ENCODE results near the gene EFNB1. TPM values are rescaled to one million over a fixed set of nuclear protein-coding genes. Genes with fewer than 3 reads are reported as not detected.

EFNB1 gene
- polyA plus RNA-seq, 1 donor from 2014 or later: 25.5 TPM

DNA sequence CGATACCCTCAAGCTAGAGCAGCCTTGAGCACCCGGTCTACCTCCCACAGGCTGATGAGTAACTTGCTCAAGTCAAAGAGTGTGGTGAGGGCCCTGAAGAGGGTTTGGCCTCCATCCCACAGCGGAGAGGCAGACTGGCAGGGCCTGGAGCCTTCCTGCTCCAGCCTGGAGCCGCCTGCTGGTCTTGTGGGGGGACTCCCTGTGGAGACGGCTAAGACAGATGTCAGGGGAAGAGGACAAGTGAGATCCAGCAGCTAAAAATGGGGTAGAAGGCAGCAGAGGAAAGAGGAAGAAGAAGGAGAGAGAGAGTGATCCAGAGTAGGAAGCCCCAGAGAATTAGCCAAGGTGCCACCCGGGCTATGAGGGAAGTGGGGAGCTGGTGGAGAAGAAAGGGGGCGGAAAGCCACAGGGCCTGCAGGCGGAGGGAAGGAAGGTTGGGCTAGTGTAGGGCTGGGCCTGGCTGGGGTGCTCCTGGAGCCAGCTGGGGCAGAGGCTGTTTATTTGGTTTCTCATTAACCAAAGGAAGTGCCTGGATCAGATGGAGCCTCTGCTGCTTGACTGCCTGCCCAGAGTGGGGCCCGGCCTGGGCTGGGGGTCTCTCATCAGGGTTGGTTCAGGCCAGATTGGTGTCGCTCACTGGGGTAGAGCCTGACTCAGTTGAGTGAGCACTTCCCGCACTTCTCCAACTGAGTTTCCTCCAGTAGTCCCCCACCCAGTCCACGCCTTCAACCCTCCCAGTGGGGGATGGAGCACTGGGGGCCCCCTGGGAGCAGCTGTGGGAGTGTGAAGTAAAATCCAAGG lies 14.2 kb downstream of the EFNB1 start:
- no peaks in the 10 kb centered on the region for H3F3A ChIP-seq (ENCODE audit: insufficient read depth, low read length, poor library complexity, severe bottlenecking)
- no peaks in the 10 kb centered on the region for H3K9me2 ChIP-seq (ENCODE audit: insufficient read depth, low read length)
- H3K9me3 ChIP-seq (ENCODE audit: low read length): no peaks in the 10 kb centered on the region
- no peak overlapping the region for H3K4me2 ChIP-seq (ENCODE audit: low read length)
- no peak overlapping the region for H2AFZ ChIP-seq (ENCODE audit: low read depth, low read length)
- no peaks in the 10 kb centered on the region for H4K20me1 ChIP-seq (ENCODE audit: insufficient read depth)
- no peak overlapping the region for H3K9ac ChIP-seq (ENCODE audit: low read length)
- no peak overlapping the region for H3K4me3 ChIP-seq (ENCODE audit: low read length)
- peaks cover 10% of the 10 kb centered on the region for H3K79me2 ChIP-seq (replicated peaks; ENCODE audit: insufficient read depth, low read length)
- no peaks in the 10 kb centered on the region for H3K27me3 ChIP-seq (ENCODE audit: insufficient read depth, low read depth, low read length)
- TF ChIP-seq CTCF (IDR thresholded peaks at IDR 0.05; ENCODE audit: poor library complexity, severe bottlenecking) (no peak), SMC3 (conservative IDR thresholded peaks at IDR 0.05; ENCODE audit: poor library complexity) (no peak), EZH2 (IDR thresholded peaks at IDR 0.05; ENCODE audit: borderline replicate concordance, insufficient read depth, low read length, poor library complexity, severe bottlenecking) (no peak), RAD21 (conservative IDR thresholded peaks at IDR 0.05) (no peak), TAF1 (IDR thresholded peaks at IDR 0.05; ENCODE audit: low read depth) (no peak), EP300 (conservative IDR thresholded peaks at IDR 0.05; ENCODE audit: poor library complexity, severe bottlenecking) (no peak)
- TF ChIP-seq, protein P1, sequence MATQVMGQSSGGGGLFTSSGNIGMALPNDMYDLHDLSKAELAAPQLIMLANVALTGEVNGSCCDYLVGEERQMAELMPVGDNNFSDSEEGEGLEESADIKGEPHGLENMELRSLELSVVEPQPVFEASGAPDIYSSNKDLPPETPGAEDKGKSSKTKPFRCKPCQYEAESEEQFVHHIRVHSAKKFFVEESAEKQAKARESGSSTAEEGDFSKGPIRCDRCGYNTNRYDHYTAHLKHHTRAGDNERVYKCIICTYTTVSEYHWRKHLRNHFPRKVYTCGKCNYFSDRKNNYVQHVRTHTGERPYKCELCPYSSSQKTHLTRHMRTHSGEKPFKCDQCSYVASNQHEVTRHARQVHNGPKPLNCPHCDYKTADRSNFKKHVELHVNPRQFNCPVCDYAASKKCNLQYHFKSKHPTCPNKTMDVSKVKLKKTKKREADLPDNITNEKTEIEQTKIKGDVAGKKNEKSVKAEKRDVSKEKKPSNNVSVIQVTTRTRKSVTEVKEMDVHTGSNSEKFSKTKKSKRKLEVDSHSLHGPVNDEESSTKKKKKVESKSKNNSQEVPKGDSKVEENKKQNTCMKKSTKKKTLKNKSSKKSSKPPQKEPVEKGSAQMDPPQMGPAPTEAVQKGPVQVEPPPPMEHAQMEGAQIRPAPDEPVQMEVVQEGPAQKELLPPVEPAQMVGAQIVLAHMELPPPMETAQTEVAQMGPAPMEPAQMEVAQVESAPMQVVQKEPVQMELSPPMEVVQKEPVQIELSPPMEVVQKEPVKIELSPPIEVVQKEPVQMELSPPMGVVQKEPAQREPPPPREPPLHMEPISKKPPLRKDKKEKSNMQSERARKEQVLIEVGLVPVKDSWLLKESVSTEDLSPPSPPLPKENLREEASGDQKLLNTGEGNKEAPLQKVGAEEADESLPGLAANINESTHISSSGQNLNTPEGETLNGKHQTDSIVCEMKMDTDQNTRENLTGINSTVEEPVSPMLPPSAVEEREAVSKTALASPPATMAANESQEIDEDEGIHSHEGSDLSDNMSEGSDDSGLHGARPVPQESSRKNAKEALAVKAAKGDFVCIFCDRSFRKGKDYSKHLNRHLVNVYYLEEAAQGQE (IDR thresholded peaks at IDR 0.05; ENCODE audit: borderline replicate concordance): no peak
- no peak overlapping the region for H3K27ac ChIP-seq (ENCODE audit: low read length)
- no peaks in the 10 kb centered on the region for H3K36me3 ChIP-seq (ENCODE audit: insufficient read depth, low read length)

DNA sequence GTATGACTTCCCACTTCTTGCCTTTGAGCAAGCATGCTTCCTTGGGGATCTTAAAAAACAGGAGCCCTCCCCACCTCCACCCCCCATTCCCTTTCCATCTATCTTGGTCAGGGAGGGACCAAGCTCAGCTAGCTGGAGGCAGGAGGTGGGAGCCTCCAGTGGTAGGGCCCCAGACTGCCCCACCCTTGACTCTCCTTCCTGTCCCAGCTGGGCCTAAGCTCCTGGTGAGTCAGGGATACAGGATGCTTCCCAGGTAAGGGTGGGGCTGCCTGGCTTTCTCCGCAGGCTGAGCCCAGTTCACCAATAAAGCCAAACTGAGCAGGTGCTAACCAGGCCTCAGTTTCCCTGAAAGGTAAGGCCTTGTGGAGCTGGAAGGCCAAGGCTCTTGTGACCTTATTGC lies 15.2 kb downstream of the EFNB1 start:
- Histone ChIP-seq H3K36me3 (ENCODE audit: insufficient read depth, low read length) (no peaks in the 10 kb centered on the region), H3K27me3 (ENCODE audit: insufficient read depth, low read depth, low read length) (no peaks in the 10 kb centered on the region), H2AFZ (ENCODE audit: low read depth, low read length) (no peak overlapping the region), H4K20me1 (ENCODE audit: insufficient read depth) (no peaks in the 10 kb centered on the region), H3K9me2 (ENCODE audit: insufficient read depth, low read length) (no peaks in the 10 kb centered on the region), H3K79me2 (replicated peaks; ENCODE audit: insufficient read depth, low read length) (peaks cover 2% of the 10 kb centered on the region), H3K27ac (ENCODE audit: low read length) (no peak overlapping the region), H3K4me3 (ENCODE audit: low read length) (no peak overlapping the region), H3K9ac (ENCODE audit: low read length) (no peak overlapping the region), H3F3A (ENCODE audit: insufficient read depth, low read length, poor library complexity, severe bottlenecking) (no peaks in the 10 kb centered on the region), H3K4me2 (ENCODE audit: low read length) (no peak overlapping the region), H3K9me3 (ENCODE audit: low read length) (no peaks in the 10 kb centered on the region)
- TF ChIP-seq TAF1 (IDR thresholded peaks at IDR 0.05; ENCODE audit: low read depth) (no peak), EZH2 (IDR thresholded peaks at IDR 0.05; ENCODE audit: borderline replicate concordance, insufficient read depth, low read length, poor library complexity, severe bottlenecking) (no peak), SMC3 (conservative IDR thresholded peaks at IDR 0.05; ENCODE audit: poor library complexity) (no peak), CTCF (IDR thresholded peaks at IDR 0.05; ENCODE audit: poor library complexity, severe bottlenecking) (no peak), POLR2AphosphoS5 (IDR thresholded peaks at IDR 0.05) (no peak), EP300 (conservative IDR thresholded peaks at IDR 0.05; ENCODE audit: poor library complexity, severe bottlenecking) (no peak), RAD21 (conservative IDR thresholded peaks at IDR 0.05) (no peak), MXI1 (conservative IDR thresholded peaks at IDR 0.05; ENCODE audit: poor library complexity, severe bottlenecking) (no peak)
- TF ChIP-seq, protein P1 (IDR thresholded peaks at IDR 0.05; ENCODE audit: borderline replicate concordance): no peak

All from neural cell (in vitro differentiated cells).